Measurements from ENCODE around the gene ADA.
A peak's percentile ranks its signal among the peaks of the same experiment; 100 is the strongest.

DNA sequence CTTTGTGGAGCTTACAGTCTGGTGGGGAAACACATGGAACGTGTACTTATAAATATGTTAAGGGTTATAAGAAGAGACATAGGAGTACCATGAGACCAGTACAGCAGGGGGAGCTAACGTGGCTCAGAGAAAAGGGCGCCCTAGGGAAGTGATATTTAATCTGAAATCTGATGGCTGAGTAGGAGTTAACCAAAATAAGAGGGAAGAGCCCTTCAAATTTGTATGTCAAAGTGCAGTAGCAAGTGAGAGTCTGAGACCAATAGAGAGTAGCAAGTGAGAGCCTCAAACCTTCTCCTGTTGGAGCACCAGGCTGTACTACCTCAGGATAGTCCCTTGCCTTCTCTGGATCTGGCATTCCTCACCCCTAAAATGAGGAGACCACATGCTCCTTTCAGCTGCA is 75.2 kb downstream of the ADA start:
- TF ChIP-seq CTCF (IDR thresholded peaks at IDR 0.05) = peak in 1 of 5 experiments; percentile 12
- no peak for TF ChIP-seq POLR2A (IDR thresholded peaks at IDR 0.05)
- TF ChIP-seq EP300 (IDR thresholded peaks at IDR 0.05; ENCODE audit: low read depth) = no peak
- no peak for TF ChIP-seq POLR2AphosphoS5 (IDR thresholded peaks at IDR 0.05)
